ENCODE measurements around the gene ZNF212.
A peak's percentile ranks its signal among the peaks of the same experiment; 100 is the strongest.

ZNF212 gene

GRCh38 chr7:149282331-149282655 lies 42.8 kb downstream of the ZNF212 start:
- Mint-ChIP-seq H3K36me3 (peaks cover 50% of the 10 kb centered on the region), H3K9me3 (no peaks in the 10 kb centered on the region), H3K27ac (peak overlapping the region; percentile 29), H3K4me3 (no peak overlapping the region), H3K4me1 (peaks cover 35% of the 10 kb centered on the region)
- no peak for ATAC-seq
- DNase-seq (ENCODE audit: low spot score in 2 of 2), result no peak

- peaks cover 40% of the 10 kb centered on the region for H3K4me1 Mint-ChIP-seq
- no peak for DNase-seq (ENCODE audit: low spot score in 2 of 2)
- H3K9me3 Mint-ChIP-seq, result no peaks in the 10 kb centered on the region
- H3K27ac Mint-ChIP-seq, result peak overlapping the region; percentile 29
- no peak for ATAC-seq
- no peak overlapping the region for H3K4me3 Mint-ChIP-seq
- peaks cover 47% of the 10 kb centered on the region for H3K36me3 Mint-ChIP-seq
Observed at GRCh38 chr7:149283321-149283720, 43.9 kb downstream of the ZNF212 start.

GRCh38 chr7:149284343-149284742 lies 44.9 kb downstream of the ZNF212 start:
- no peak for DNase-seq (ENCODE audit: low spot score in 2 of 2)

GRCh38 chr7:149284850-149285585 lies 45.6 kb downstream of the ZNF212 start:
- peak; percentile 91 to 98 for DNase-seq (ENCODE audit: low spot score in 2 of 2)
- no peaks in the 10 kb centered on the region for H3K9me3 Mint-ChIP-seq
- peaks cover 40% of the 10 kb centered on the region for H3K4me1 Mint-ChIP-seq
- peak overlapping the region; percentile 83 for H3K4me3 Mint-ChIP-seq
- H3K36me3 Mint-ChIP-seq, result peaks cover 31% of the 10 kb centered on the region
- peak; percentile 95 for ATAC-seq
- H3K27ac Mint-ChIP-seq, result peak overlapping the region; percentile 79

More at GRCh38 chr7:149284343-149284742, 44.9 kb downstream of the ZNF212 start:
- no peak for ATAC-seq
- Mint-ChIP-seq H3K4me3 (peak overlapping the region; percentile 83), H3K36me3 (peaks cover 36% of the 10 kb centered on the region), H3K4me1 (peaks cover 40% of the 10 kb centered on the region), H3K9me3 (no peaks in the 10 kb centered on the region), H3K27ac (peak overlapping the region; percentile 20)

- peaks cover 42% of the 10 kb centered on the region for H3K4me1 Mint-ChIP-seq
- H3K27ac Mint-ChIP-seq, result peak overlapping the region; percentile 79
- H3K36me3 Mint-ChIP-seq, result peaks cover 27% of the 10 kb centered on the region
- H3K9me3 Mint-ChIP-seq, result no peaks in the 10 kb centered on the region
- peak overlapping the region; percentile 83 for H3K4me3 Mint-ChIP-seq
- ATAC-seq (no peak), DNase-seq (ENCODE audit: low spot score in 2 of 2) (no peak)
Observed at GRCh38 chr7:149285603-149286002, 46.2 kb downstream of the ZNF212 start.

- ATAC-seq (no peak), DNase-seq (ENCODE audit: low spot score in 2 of 2) (no peak)
- peaks cover 49% of the 10 kb centered on the region for H3K4me1 Mint-ChIP-seq
- peak overlapping the region; percentile 27 for H3K27ac Mint-ChIP-seq
- no peaks in the 10 kb centered on the region for H3K9me3 Mint-ChIP-seq
- H3K36me3 Mint-ChIP-seq, result peaks cover 20% of the 10 kb centered on the region
- H3K4me3 Mint-ChIP-seq, result peak overlapping the region; percentile 83
Observed at GRCh38 chr7:149286811-149287400, 47.5 kb downstream of the ZNF212 start.

GRCh38 chr7:149287622-149288021 lies 48.2 kb downstream of the ZNF212 start:
- H3K36me3 Mint-ChIP-seq, result peaks cover 20% of the 10 kb centered on the region
- DNase-seq (ENCODE audit: low spot score in 2 of 2) (no peak), ATAC-seq (no peak)
- no peak overlapping the region for H3K27ac Mint-ChIP-seq
- H3K4me3 Mint-ChIP-seq, result no peak overlapping the region
- H3K4me1 Mint-ChIP-seq, result peaks cover 49% of the 10 kb centered on the region
- no peaks in the 10 kb centered on the region for H3K9me3 Mint-ChIP-seq

GRCh38 chr7:149289262-149289661 lies 49.8 kb downstream of the ZNF212 start:
- H3K4me1 Mint-ChIP-seq, result peaks cover 45% of the 10 kb centered on the region
- H3K36me3 Mint-ChIP-seq, result peaks cover 20% of the 10 kb centered on the region

GRCh38 chr7:149289856-149290255 lies 50.4 kb downstream of the ZNF212 start:
- no peak overlapping the region for H3K27ac Mint-ChIP-seq
- no peak for DNase-seq (ENCODE audit: low spot score in 2 of 2)
- no peak overlapping the region for H3K4me3 Mint-ChIP-seq
- peaks cover 17% of the 10 kb centered on the region for H3K36me3 Mint-ChIP-seq
- peaks cover 39% of the 10 kb centered on the region for H3K4me1 Mint-ChIP-seq
- no peaks in the 10 kb centered on the region for H3K9me3 Mint-ChIP-seq
- ATAC-seq, result no peak

More at GRCh38 chr7:149289262-149289661, 49.8 kb downstream of the ZNF212 start:
- DNase-seq (ENCODE audit: low spot score in 2 of 2), result no peak
- Mint-ChIP-seq H3K4me3 (no peak overlapping the region), H3K9me3 (no peaks in the 10 kb centered on the region), H3K27ac (no peak overlapping the region)
- no peak for ATAC-seq

- Mint-ChIP-seq H3K36me3 (peaks cover 7% of the 10 kb centered on the region), H3K9me3 (no peaks in the 10 kb centered on the region), H3K4me3 (no peak overlapping the region), H3K27ac (peak overlapping the region; percentile 74), H3K4me1 (peaks cover 25% of the 10 kb centered on the region)
- peak; percentile 66 for ATAC-seq
- DNase-seq (ENCODE audit: low spot score in 2 of 2), result no peak
Observed at GRCh38 chr7:149291036-149291780, 51.8 kb downstream of the ZNF212 start.

- H3K9me3 Mint-ChIP-seq, result no peaks in the 10 kb centered on the region
- ATAC-seq (no peak), DNase-seq (ENCODE audit: low spot score in 2 of 2) (no peak)
- no peak overlapping the region for H3K27ac Mint-ChIP-seq
- H3K36me3 Mint-ChIP-seq, result peaks cover 7% of the 10 kb centered on the region
- no peak overlapping the region for H3K4me3 Mint-ChIP-seq
- peaks cover 20% of the 10 kb centered on the region for H3K4me1 Mint-ChIP-seq
Observed at GRCh38 chr7:149291781-149292461, 52.5 kb downstream of the ZNF212 start.

- H3K9me3 Mint-ChIP-seq, result no peaks in the 10 kb centered on the region
- H3K36me3 Mint-ChIP-seq, result peaks cover 7% of the 10 kb centered on the region
- peaks cover 17% of the 10 kb centered on the region for H3K4me1 Mint-ChIP-seq
- no peak overlapping the region for H3K27ac Mint-ChIP-seq
- no peak for DNase-seq (ENCODE audit: low spot score in 2 of 2)
- ATAC-seq, result no peak
- no peak overlapping the region for H3K4me3 Mint-ChIP-seq
Observed at GRCh38 chr7:149292462-149292823, 53.0 kb downstream of the ZNF212 start.

- H3K9me3 Mint-ChIP-seq, result no peaks in the 10 kb centered on the region
- peak overlapping the region; percentile 23 for H3K27ac Mint-ChIP-seq
- peaks cover 21% of the 10 kb centered on the region for H3K4me1 Mint-ChIP-seq
- no peak overlapping the region for H3K4me3 Mint-ChIP-seq
- no peaks in the 10 kb centered on the region for H3K36me3 Mint-ChIP-seq
- DNase-seq (ENCODE audit: low spot score in 2 of 2) (no peak), ATAC-seq (no peak)
Observed at GRCh38 chr7:149293338-149293737, 53.9 kb downstream of the ZNF212 start.

- peaks cover 21% of the 10 kb centered on the region for H3K4me1 Mint-ChIP-seq
- no peak for ATAC-seq
- no peaks in the 10 kb centered on the region for H3K9me3 Mint-ChIP-seq
- H3K4me3 Mint-ChIP-seq, result no peak overlapping the region
- no peak for DNase-seq (ENCODE audit: low spot score in 2 of 2)
- H3K27ac Mint-ChIP-seq, result peak overlapping the region; percentile 23
- H3K36me3 Mint-ChIP-seq, result no peaks in the 10 kb centered on the region
Observed at GRCh38 chr7:149293946-149294633, 54.6 kb downstream of the ZNF212 start.

Data from stimulated activated effector memory CD8-positive, alpha-beta T cell treated with anti-CD3 and anti-CD28 coated beads, Interleukin-12 subunit alpha, Interleukin-12 subunit beta, amount 100 ng/mL, for 72 hours (primary cell).